H9 (cell line): ENCODE results near the gene TSPAN4. TPM values are rescaled to one million over a fixed set of nuclear protein-coding genes. Genes with fewer than 3 reads are reported as not detected.
A peak's percentile ranks its signal among the peaks of the same experiment; 100 is the strongest.

Experiments
- DNase-seq: peaks from one replicate; pipeline ENCODE4 v3.0.0-alpha.2; 2017
- H2AFZ ChIP-seq: one replicate; pipeline ENCODE4 v1.6.1; 2013; ENCODE audit warnings: mild to moderate bottlenecking, low read length, control low read depth, moderate library complexity
- H2AK5ac ChIP-seq: 2 replicates; pipeline ENCODE4 v1.6.1; 2013; ENCODE audit warnings: low read length, control low read depth, mixed read lengths; ENCODE audit not compliant: insufficient read length
- H2BK120ac ChIP-seq: one replicate; pipeline ENCODE4 v1.6.1; 2013; ENCODE audit warnings: low read depth, mild to moderate bottlenecking, low read length, control low read depth, inconsistent platforms; ENCODE audit not compliant: poor library complexity, severe bottlenecking
- H2BK12ac ChIP-seq: 2 replicates; pipeline ENCODE4 v1.6.1; 2013; ENCODE audit warnings: low read length, control low read depth, mixed read lengths, low read depth; ENCODE audit not compliant: insufficient read length
- H2BK15ac ChIP-seq: 2 replicates; pipeline ENCODE4 v1.6.1; 2013; ENCODE audit warnings: low read depth, low read length, control low read depth
- H2BK20ac ChIP-seq: one replicate; pipeline ENCODE4 v1.6.1; 2013; ENCODE audit warnings: low read depth, mild to moderate bottlenecking, low read length, control low read depth, inconsistent platforms; ENCODE audit not compliant: poor library complexity, severe bottlenecking
- H2BK5ac ChIP-seq: 2 replicates; pipeline ENCODE4 v1.6.1; 2013; ENCODE audit warnings: low read length, control low read depth, mixed read lengths; ENCODE audit not compliant: insufficient read length
- H3K14ac ChIP-seq: 2 replicates; pipeline ENCODE4 v1.6.1; 2013; ENCODE audit warnings: low read length, control low read depth; ENCODE audit not compliant: insufficient read depth
- H3K18ac ChIP-seq: 2 replicates; pipeline ENCODE4 v1.6.1; 2013; ENCODE audit warnings: low read depth, mild to moderate bottlenecking, mixed read lengths, low read length, control low read depth; ENCODE audit not compliant: insufficient read length
- H3K23ac ChIP-seq: 2 replicates; pipeline ENCODE4 v1.6.1; 2013; ENCODE audit warnings: low read length, control low read depth, mixed read lengths, low read depth; ENCODE audit not compliant: insufficient read length
- H3K23me2 ChIP-seq: 2 replicates; pipeline ENCODE4 v1.6.1; 2013; ENCODE audit warnings: low read depth, mild to moderate bottlenecking, mixed read lengths, low read length, control low read depth; ENCODE audit not compliant: insufficient read length, poor library complexity, severe bottlenecking
- H3K27ac ChIP-seq: 2 replicates; pipeline ENCODE4 v1.5.1; 2013; ENCODE audit warnings: low read length, control low read depth, mixed read lengths, low read depth; ENCODE audit not compliant: insufficient read length
- H3K27me3 ChIP-seq: 2 replicates; pipeline ENCODE4 v1.6.1; 2013; ENCODE audit warnings: low read length, control low read depth, inconsistent platforms; ENCODE audit not compliant: insufficient read depth
- H3K4ac ChIP-seq: 2 replicates; pipeline ENCODE4 v1.6.1; 2013; ENCODE audit warnings: low read depth, mild to moderate bottlenecking, control low read depth, inconsistent platforms, low read length, moderate library complexity
- H3K4me1 ChIP-seq: 2 replicates; pipeline ENCODE4 v1.6.1; 2013; ENCODE audit warnings: low read length, control low read depth, inconsistent platforms; ENCODE audit not compliant: insufficient read depth
- H3K4me2 ChIP-seq: 2 replicates; pipeline ENCODE4 v1.6.1; 2013; ENCODE audit warnings: low read length, control low read depth, mixed read lengths; ENCODE audit not compliant: insufficient read length, insufficient read depth
- H3K56ac ChIP-seq: 2 replicates; pipeline ENCODE4 v1.6.1; 2013; ENCODE audit warnings: low read depth, mild to moderate bottlenecking, mixed read lengths, low read length, control low read depth; ENCODE audit not compliant: insufficient read length
- H3K79me1 ChIP-seq: 2 replicates; pipeline ENCODE4 v1.6.1; 2013; ENCODE audit warnings: low read depth, mild to moderate bottlenecking, moderate library complexity, low read length, control low read depth, inconsistent platforms; ENCODE audit not compliant: insufficient read depth, poor library complexity, severe bottlenecking
- H3K79me2 ChIP-seq: 2 replicates; pipeline ENCODE4 v1.6.1; 2013; ENCODE audit warnings: low read length, control low read depth, inconsistent platforms; ENCODE audit not compliant: insufficient read depth
- H3K9ac ChIP-seq: 2 replicates; pipeline ENCODE4 v1.6.1; 2013; ENCODE audit warnings: low read length, control low read depth, mixed read lengths; ENCODE audit not compliant: insufficient read length; ENCODE audit errors: extremely low read depth
- H3K9me3 ChIP-seq: one replicate; pipeline ENCODE4 v1.6.1; 2013; ENCODE audit warnings: low read depth, low read length, inconsistent platforms; ENCODE audit not compliant: control insufficient read depth
- H3T11ph ChIP-seq: one replicate; pipeline ENCODE4 v1.6.1; 2013; ENCODE audit warnings: mild to moderate bottlenecking, low read length, control low read depth, inconsistent platforms
- H4K20me1 ChIP-seq: one replicate; pipeline ENCODE4 v1.6.1; 2013; ENCODE audit not compliant: control insufficient read depth, insufficient read length, insufficient read depth
- H4K5ac ChIP-seq: 2 replicates; pipeline ENCODE4 v1.6.1; 2013; ENCODE audit warnings: low read depth, mild to moderate bottlenecking, mixed read lengths, low read length, control low read depth; ENCODE audit not compliant: insufficient read length
- H4K8ac ChIP-seq: replicated peaks from 2 replicates; pipeline ENCODE4 v1.6.1; 2013; ENCODE audit warnings: low read length, control low read depth, mixed read lengths, low read depth; ENCODE audit not compliant: insufficient read length
- H4K91ac ChIP-seq: 2 replicates; pipeline ENCODE4 v1.6.1; 2013; ENCODE audit warnings: low read depth, mild to moderate bottlenecking, moderate library complexity, mixed read lengths, low read length, control low read depth; ENCODE audit not compliant: insufficient read length
- H3K27ac Mint-ChIP-seq, 3 experiments: 2 replicates in 2 of 3; 3 replicates in 1 of 3; pipeline ENCODE4 v1.8.0; 2020 to 2021; ENCODE audit warnings: mixed read lengths in 3 of 3, mild to moderate bottlenecking in 1 of 3, moderate library complexity in 1 of 3
- H3K27me3 Mint-ChIP-seq: 2 replicates; pipeline ENCODE4 v1.8.0; 2021; ENCODE audit warnings: low read depth, mild to moderate bottlenecking, moderate library complexity, mixed read lengths
- H3K36me3 Mint-ChIP-seq, 3 experiments: 2 replicates in 2 of 3; 3 replicates in 1 of 3; pipeline ENCODE4 v1.8.0; 2020 to 2021; ENCODE audit warnings: low read depth in 3 of 3, mixed read lengths in 3 of 3; ENCODE audit not compliant: insufficient read depth in 1 of 3
- H3K4me1 Mint-ChIP-seq, 2 experiments: 2 replicates each; pipeline ENCODE4 v1.8.0; 2020; ENCODE audit warnings: mixed read lengths in 2 of 2
- H3K4me3 Mint-ChIP-seq, 2 experiments: 2 replicates in 1 of 2; 3 replicates in 1 of 2; pipeline ENCODE4 v1.8.0; 2020 to 2021; ENCODE audit warnings: mild to moderate bottlenecking in 2 of 2, mixed read lengths in 2 of 2, moderate library complexity in 1 of 2
- H3K9me3 Mint-ChIP-seq, 2 experiments: 2 replicates in 1 of 2; 3 replicates in 1 of 2; pipeline ENCODE4 v1.8.0; 2020; ENCODE audit warnings: mild to moderate bottlenecking in 2 of 2, mixed read lengths in 2 of 2, moderate library complexity in 1 of 2
- WGBS: extraction: QIAGEN DNeasy Blood & Tissue Kit; methylation state at CpG from one replicate; pipeline ENCODE4 v1.1.7; 2013; ENCODE audit warnings: missing lambda C conversion rate, low lambda C conversion rate, mixed read lengths; ENCODE audit not compliant: insufficient read length; ENCODE audit errors: extremely low coverage; 5-methylcytosine and 5-hydroxymethylcytosine counted together
- total RNA-seq: library from RNA; stranded (reverse); gene quantifications from 2 replicates; pipeline ENCODE4 v1.2.1, GENCODE V29; 2021
- TF ChIP-seq, protein P1 (sequence below): fragments of 200-600 bp; sonication (generic); conservative IDR thresholded peaks from 3 replicates; pipeline ENCODE4 v1.8.0; 2021; ENCODE audit warnings: antibody characterized with exemption, mild to moderate bottlenecking

Gene TSPAN4
- total RNA-seq, 1 experiment from 2014 or later, result 64.6 TPM

DNA sequence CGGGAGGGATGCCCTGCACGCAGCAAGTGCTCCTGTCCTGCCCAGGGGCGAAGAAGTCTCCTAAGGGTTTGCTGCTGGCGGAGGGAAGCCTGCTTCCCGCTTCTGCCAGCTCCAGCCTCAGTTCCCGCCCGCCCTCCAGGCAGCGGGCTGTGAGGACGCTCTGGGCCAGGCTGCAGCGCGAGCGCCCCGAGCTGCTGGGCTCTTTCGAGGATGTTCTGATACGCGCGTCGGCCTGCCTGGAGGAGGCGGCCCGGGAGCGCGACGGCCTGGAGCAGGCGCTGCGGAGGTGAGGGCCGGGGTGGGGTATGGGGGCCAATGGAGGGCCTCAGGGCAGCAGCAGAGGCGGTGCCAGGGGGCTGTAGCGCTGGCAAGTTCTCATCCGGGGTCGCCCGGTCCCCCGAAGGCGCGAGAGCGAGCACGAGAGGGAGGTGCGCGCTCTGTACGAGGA, 12.8 kb upstream of the TSPAN4 start:
- Histone ChIP-seq H3K23ac (no peak overlapping the region), H3K79me2 (no peaks in the 10 kb centered on the region), H3K79me1 (no peaks in the 10 kb centered on the region), H2BK120ac (no peak overlapping the region), H2AK5ac (no peak overlapping the region), H3K56ac (no peak overlapping the region), H3T11ph (no peak overlapping the region), H3K27ac (no peak overlapping the region), H2BK5ac (no peak overlapping the region), H3K4ac (no peak overlapping the region), H4K5ac (no peak overlapping the region), H3K18ac (no peak overlapping the region), H4K8ac (no peak overlapping the region), H3K23me2 (peaks cover 32% of the 10 kb centered on the region), H3K9ac (no peak overlapping the region), H4K20me1 (no peaks in the 10 kb centered on the region), H2AFZ (no peak overlapping the region), H2BK20ac (no peak overlapping the region), H3K4me2 (peak overlapping the region; percentile 56), H4K91ac (no peak overlapping the region), H2BK15ac (no peak overlapping the region), H3K9me3 (no peaks in the 10 kb centered on the region), H3K4me1 (no peaks in the 10 kb centered on the region; the same call in 1 of the 2 replicates), H2BK12ac (no peak overlapping the region), H3K14ac (no peak overlapping the region), H3K27me3 (peaks cover 9% of the 10 kb centered on the region; the same call in 1 of the 2 replicates)
- Mint-ChIP-seq H3K27ac (no peak overlapping the region), H3K36me3 (peaks cover 4 to 7% (median 5%) of the 10 kb centered on the region in 3 experiments; a peak in 6 of 7 replicates), H3K9me3 (no peaks in the 10 kb centered on the region), H3K4me1 (peaks cover 38 to 52% of the 10 kb centered on the region in 2 experiments), H3K27me3 (peaks cover 36% of the 10 kb centered on the region), H3K4me3 (peak overlapping the region; percentile 64 to 80)
- DNase-seq, result no peak
- TF ChIP-seq, protein P1, sequence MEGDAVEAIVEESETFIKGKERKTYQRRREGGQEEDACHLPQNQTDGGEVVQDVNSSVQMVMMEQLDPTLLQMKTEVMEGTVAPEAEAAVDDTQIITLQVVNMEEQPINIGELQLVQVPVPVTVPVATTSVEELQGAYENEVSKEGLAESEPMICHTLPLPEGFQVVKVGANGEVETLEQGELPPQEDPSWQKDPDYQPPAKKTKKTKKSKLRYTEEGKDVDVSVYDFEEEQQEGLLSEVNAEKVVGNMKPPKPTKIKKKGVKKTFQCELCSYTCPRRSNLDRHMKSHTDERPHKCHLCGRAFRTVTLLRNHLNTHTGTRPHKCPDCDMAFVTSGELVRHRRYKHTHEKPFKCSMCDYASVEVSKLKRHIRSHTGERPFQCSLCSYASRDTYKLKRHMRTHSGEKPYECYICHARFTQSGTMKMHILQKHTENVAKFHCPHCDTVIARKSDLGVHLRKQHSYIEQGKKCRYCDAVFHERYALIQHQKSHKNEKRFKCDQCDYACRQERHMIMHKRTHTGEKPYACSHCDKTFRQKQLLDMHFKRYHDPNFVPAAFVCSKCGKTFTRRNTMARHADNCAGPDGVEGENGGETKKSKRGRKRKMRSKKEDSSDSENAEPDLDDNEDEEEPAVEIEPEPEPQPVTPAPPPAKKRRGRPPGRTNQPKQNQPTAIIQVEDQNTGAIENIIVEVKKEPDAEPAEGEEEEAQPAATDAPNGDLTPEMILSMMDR, result no peak
- no CpG with 5 or more reads among the region's 39 CpGs for WGBS
